GM23338 (cell line): Measurements from ENCODE around the gene PMP22. TPM values are rescaled to one million over a fixed set of nuclear protein-coding genes. Genes with fewer than 3 reads are reported as not detected.

Experiments used
- ATAC-seq: fragments of 200-7000 bp; cut with Tn5 transposase; 3 replicates; pipeline ENCODE4 v1.9.1; 2020
- DNase-seq: peaks from one replicate; pipeline ENCODE4 v3.0.0-alpha.2; 2015; ENCODE audit warnings: low spot score
- H2AFZ ChIP-seq: fragments of 200-600 bp; sonication (generic); 2 replicates; pipeline ENCODE4 v1.8.0; 2016; ENCODE audit warnings: antibody characterized with exemption, mild to moderate bottlenecking, moderate library complexity
- H3F3A ChIP-seq: fragments of 200-600 bp; sonication (generic); replicated peaks from 2 replicates; pipeline ENCODE4 v1.8.0; 2017; ENCODE audit warnings: antibody characterized with exemption, mixed run types, low read depth
- H3K27ac ChIP-seq: fragments of 200-600 bp; sonication (generic); 2 replicates; pipeline ENCODE4 v1.6.1; 2016; ENCODE audit warnings: low read depth
- H3K27me3 ChIP-seq: fragments of 200-600 bp; sonication (generic); 2 replicates; pipeline ENCODE4 v1.8.0; 2016; ENCODE audit warnings: mild to moderate bottlenecking, mixed run types, moderate library complexity; ENCODE audit not compliant: insufficient read depth
- H3K36me3 ChIP-seq: fragments of 200-600 bp; sonication (generic); 2 replicates; pipeline ENCODE4 v1.8.0; 2016; ENCODE audit warnings: mild to moderate bottlenecking; ENCODE audit not compliant: insufficient read depth
- H3K4me1 ChIP-seq: fragments of 200-600 bp; sonication (generic); 2 replicates; pipeline ENCODE4 v1.8.0; 2016; ENCODE audit warnings: mild to moderate bottlenecking, moderate library complexity; ENCODE audit not compliant: insufficient read depth
- H3K4me2 ChIP-seq: fragments of 200-600 bp; sonication (generic); 2 replicates; pipeline ENCODE4 v1.7.1; 2017; ENCODE audit warnings: mixed run types
- H3K4me3 ChIP-seq: fragments of 200-600 bp; sonication (generic); 2 replicates; pipeline ENCODE4 v1.6.1; 2016; ENCODE audit warnings: mixed run types
- H3K79me2 ChIP-seq: fragments of 200-600 bp; sonication (generic); replicated peaks from 2 replicates; pipeline ENCODE4 v1.8.0; 2017; ENCODE audit warnings: mild to moderate bottlenecking; ENCODE audit not compliant: insufficient read depth
- H3K9me2 ChIP-seq: fragments of 200-600 bp; sonication (generic); 2 replicates; pipeline ENCODE4 v1.8.0; 2017; ENCODE audit not compliant: insufficient read depth
- H4K20me1 ChIP-seq: fragments of 200-600 bp; sonication (generic); replicated peaks from 2 replicates; pipeline ENCODE4 v1.8.0; 2017; ENCODE audit warnings: mild to moderate bottlenecking; ENCODE audit not compliant: insufficient read depth
- H3K27ac Mint-ChIP-seq: 2 replicates; pipeline ENCODE4 v1.8.0; 2020; ENCODE audit warnings: inconsistent platforms, mild to moderate bottlenecking, moderate library complexity, mixed read lengths
- H3K27me3 Mint-ChIP-seq: 3 replicates; pipeline ENCODE4 v1.8.0; 2022; ENCODE audit warnings: low read depth, mild to moderate bottlenecking, moderate library complexity, mixed read lengths, inconsistent platforms; ENCODE audit not compliant: insufficient read depth, poor library complexity
- H3K36me3 Mint-ChIP-seq: 3 replicates; pipeline ENCODE4 v1.8.0; 2021; ENCODE audit warnings: low read depth, mild to moderate bottlenecking, inconsistent platforms, moderate library complexity, mixed read lengths
- H3K4me1 Mint-ChIP-seq: 3 replicates; pipeline ENCODE4 v1.8.0; 2020; ENCODE audit warnings: mild to moderate bottlenecking, inconsistent platforms, mixed read lengths
- H3K4me3 Mint-ChIP-seq: 3 replicates; pipeline ENCODE4 v1.8.0; 2021; ENCODE audit warnings: moderate library complexity, mild to moderate bottlenecking, inconsistent platforms, mixed read lengths
- H3K9me3 Mint-ChIP-seq: 3 replicates; pipeline ENCODE4 v1.8.0; 2020; ENCODE audit warnings: moderate library complexity, mild to moderate bottlenecking, inconsistent platforms, mixed read lengths
- CREB1 ChIP-seq: fragments of 250-450 bp; sonication (Bioruptor Pico); IDR thresholded peaks from 2 replicates; pipeline ENCODE4 v1.5.0; 2020; ENCODE audit warnings: low read depth, mild to moderate bottlenecking, moderate library complexity
- EZH2 ChIP-seq: fragments of 200-600 bp; sonication (generic); IDR thresholded peaks from one replicate; pipeline ENCODE4 v1.8.0; 2017; ENCODE audit warnings: antibody characterized with exemption, mild to moderate bottlenecking, low read depth; ENCODE audit not compliant: unreplicated experiment
- EZH2phosphoT487 ChIP-seq: fragments of 200-600 bp; sonication (generic); IDR thresholded peaks from one replicate; pipeline ENCODE4 v1.8.1; 2018; ENCODE audit warnings: antibody characterized with exemption; ENCODE audit not compliant: unreplicated experiment
- JUNB ChIP-seq: IDR thresholded peaks from one replicate; pipeline ENCODE4 v1.6.1; 2016; ENCODE audit warnings: antibody characterized with exemption; ENCODE audit not compliant: unreplicated experiment
- POLR2AphosphoS5 ChIP-seq: IDR thresholded peaks from 2 replicates; pipeline ENCODE4 v1.6.1; 2016; ENCODE audit warnings: antibody characterized with exemption, low read depth
- STAT1 ChIP-seq: IDR thresholded peaks from one replicate; pipeline ENCODE4 v1.6.1; 2016; ENCODE audit warnings: antibody characterized with exemption; ENCODE audit not compliant: unreplicated experiment
- ZNF114 ChIP-seq: fragments of 250-450 bp; sonication (Bioruptor Pico); IDR thresholded peaks from 2 replicates; pipeline ENCODE4 v1.5.0; 2020; ENCODE audit warnings: mild to moderate bottlenecking, moderate library complexity
- ZNF331 ChIP-seq: fragments of 250-450 bp; sonication (Bioruptor Pico); IDR thresholded peaks from 2 replicates; pipeline ENCODE4 v1.5.0; 2020; ENCODE audit warnings: low read depth, mild to moderate bottlenecking, moderate library complexity
- polyA plus RNA-seq: library from polyadenylated mRNA; unstranded; fragments of >200 nt; fragmentation: Nextera tagmentation; extraction: Ambion mirVana; gene quantifications from 2 replicates; pipeline ENCODE4 v1.2.1, GENCODE V29; 2016
- total RNA-seq: library from RNA; depleted of rRNA; stranded (reverse); fragments of >200 nt; shearing (Covaris generic); gene quantifications from 2 replicates; pipeline ENCODE4 v1.2.3, GENCODE V29; 2014
- TF ChIP-seq, protein P1 (sequence below): fragments of 250-450 bp; sonication (Bioruptor Pico); IDR thresholded peaks from 2 replicates; pipeline ENCODE4 v1.5.0; 2020; ENCODE audit warnings: mild to moderate bottlenecking, moderate library complexity
- TF ChIP-seq, protein P2 (sequence below): IDR thresholded peaks from 2 replicates; pipeline ENCODE4 v1.6.1; 2016; ENCODE audit warnings: antibody characterized with exemption
- TF ChIP-seq, protein P3 (sequence below): IDR thresholded peaks from one replicate; pipeline ENCODE4 v1.6.1; 2018; ENCODE audit warnings: antibody characterized with exemption; ENCODE audit not compliant: unreplicated experiment

PMP22 gene
- total and polyA plus RNA-seq, 2 experiments from 2014 or later: 1.2 to 2.2 TPM

DNA sequence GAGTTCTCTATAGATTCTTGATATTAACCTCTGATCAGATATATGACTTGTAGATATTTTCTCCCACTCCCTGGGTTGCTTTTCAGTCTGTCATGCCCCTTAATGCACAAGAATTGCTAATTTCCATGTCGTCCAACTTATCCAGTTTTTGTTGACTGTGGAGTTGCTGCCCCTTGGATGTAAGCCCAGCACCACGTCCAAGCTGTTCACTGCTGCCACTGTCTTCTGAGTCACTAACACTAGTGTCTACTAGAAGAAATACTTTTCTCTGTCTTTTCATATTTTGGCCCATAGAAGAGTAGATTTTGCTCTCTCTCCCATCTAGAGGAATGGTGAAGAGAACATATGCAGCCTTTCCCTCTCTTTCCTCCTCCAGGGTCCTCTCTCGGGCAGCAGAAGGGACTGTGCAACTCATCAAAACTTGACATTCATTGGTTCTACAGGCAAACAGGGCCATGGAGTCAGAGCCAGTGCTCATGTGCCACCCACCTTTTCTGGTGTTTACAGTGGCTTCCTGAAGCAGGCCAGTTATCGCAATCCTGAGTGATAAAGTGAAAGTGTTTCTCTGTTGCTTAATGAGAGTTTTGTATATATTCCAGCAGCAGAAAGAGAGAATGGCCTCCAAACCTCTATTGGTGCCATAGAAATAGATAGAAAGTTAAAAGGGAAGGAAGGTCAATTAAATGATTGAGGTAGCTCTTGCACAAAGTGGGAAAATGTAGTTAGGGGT lies 22.6 kb upstream of the PMP22 start:
- no peaks in the 10 kb centered on the region for H3K4me1 ChIP-seq
- ATAC-seq: no peak
- Mint-ChIP-seq H3K9me3 (no peaks in the 10 kb centered on the region; the same call in 1 of the 3 replicates), H3K4me3 (no peak overlapping the region), H3K27me3 (peaks cover 6% of the 10 kb centered on the region), H3K27ac (no peak overlapping the region), H3K36me3 (no peaks in the 10 kb centered on the region), H3K4me1 (peaks cover 9% of the 10 kb centered on the region; the same call in 2 of the 3 replicates)
- H3K79me2 ChIP-seq: no peaks in the 10 kb centered on the region
- no peaks in the 10 kb centered on the region for H3F3A ChIP-seq
- no peaks in the 10 kb centered on the region for H4K20me1 ChIP-seq
- no peak for DNase-seq
- peaks cover 8% of the 10 kb centered on the region for H3K9me2 ChIP-seq
- H2AFZ ChIP-seq: no peak overlapping the region
- no peak overlapping the region for H3K4me3 ChIP-seq
- no peaks in the 10 kb centered on the region for H3K36me3 ChIP-seq
- H3K4me2 ChIP-seq: no peak overlapping the region
- H3K27ac ChIP-seq: no peak overlapping the region
- no peaks in the 10 kb centered on the region for H3K27me3 ChIP-seq
- no peak for TF ChIP-seq STAT1

DNA sequence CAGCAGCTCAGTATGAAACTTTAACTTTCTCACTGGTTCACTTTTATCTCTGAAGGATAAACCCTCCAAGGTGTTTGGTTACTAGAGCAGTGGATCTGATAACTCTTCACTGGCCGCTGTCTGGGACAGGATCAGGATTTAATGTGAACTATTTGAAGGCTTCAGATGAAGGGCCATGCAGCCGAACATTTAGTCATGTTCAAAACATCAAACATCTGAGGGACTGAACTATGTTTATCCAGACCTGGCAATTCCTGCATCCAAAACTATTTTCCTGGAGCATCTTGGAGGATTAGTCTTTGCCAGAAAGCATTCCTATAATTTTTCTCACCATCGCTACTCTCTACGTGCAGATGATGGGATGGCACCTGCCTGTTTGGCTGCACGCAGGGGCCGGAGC lies 20.3 kb upstream of the PMP22 start:
- H3K27me3 ChIP-seq: no peaks in the 10 kb centered on the region
- no peaks in the 10 kb centered on the region for H3K36me3 ChIP-seq
- H3K4me1 Mint-ChIP-seq: no peaks in the 10 kb centered on the region
- H3K36me3 Mint-ChIP-seq: no peaks in the 10 kb centered on the region
- H3F3A ChIP-seq: no peaks in the 10 kb centered on the region
- no peaks in the 10 kb centered on the region for H3K9me2 ChIP-seq
- no peak overlapping the region for H3K27ac Mint-ChIP-seq
- no peak overlapping the region for H3K4me2 ChIP-seq
- no peak overlapping the region for H2AFZ ChIP-seq
- H3K79me2 ChIP-seq: no peaks in the 10 kb centered on the region
- H3K27ac ChIP-seq: no peak overlapping the region
- H3K4me1 ChIP-seq: no peaks in the 10 kb centered on the region
- H3K27me3 Mint-ChIP-seq: peaks cover 6% of the 10 kb centered on the region
- DNase-seq: no peak
- no peak overlapping the region for H3K4me3 Mint-ChIP-seq
- no peaks in the 10 kb centered on the region for H4K20me1 ChIP-seq
- no peaks in the 10 kb centered on the region; the same call in 2 of the 3 replicates for H3K9me3 Mint-ChIP-seq
- no peak for ATAC-seq
- H3K4me3 ChIP-seq: no peak overlapping the region
- TF ChIP-seq STAT1 (no peak), ZNF331 (CRISPR knock-in tag) (no peak), CREB1 (CRISPR knock-in tag) (no peak), EZH2phosphoT487 (no peak), EZH2 (no peak), JUNB (no peak), ZNF114 (no peak), POLR2AphosphoS5 (no peak)
- TF ChIP-seq, protein P1, sequence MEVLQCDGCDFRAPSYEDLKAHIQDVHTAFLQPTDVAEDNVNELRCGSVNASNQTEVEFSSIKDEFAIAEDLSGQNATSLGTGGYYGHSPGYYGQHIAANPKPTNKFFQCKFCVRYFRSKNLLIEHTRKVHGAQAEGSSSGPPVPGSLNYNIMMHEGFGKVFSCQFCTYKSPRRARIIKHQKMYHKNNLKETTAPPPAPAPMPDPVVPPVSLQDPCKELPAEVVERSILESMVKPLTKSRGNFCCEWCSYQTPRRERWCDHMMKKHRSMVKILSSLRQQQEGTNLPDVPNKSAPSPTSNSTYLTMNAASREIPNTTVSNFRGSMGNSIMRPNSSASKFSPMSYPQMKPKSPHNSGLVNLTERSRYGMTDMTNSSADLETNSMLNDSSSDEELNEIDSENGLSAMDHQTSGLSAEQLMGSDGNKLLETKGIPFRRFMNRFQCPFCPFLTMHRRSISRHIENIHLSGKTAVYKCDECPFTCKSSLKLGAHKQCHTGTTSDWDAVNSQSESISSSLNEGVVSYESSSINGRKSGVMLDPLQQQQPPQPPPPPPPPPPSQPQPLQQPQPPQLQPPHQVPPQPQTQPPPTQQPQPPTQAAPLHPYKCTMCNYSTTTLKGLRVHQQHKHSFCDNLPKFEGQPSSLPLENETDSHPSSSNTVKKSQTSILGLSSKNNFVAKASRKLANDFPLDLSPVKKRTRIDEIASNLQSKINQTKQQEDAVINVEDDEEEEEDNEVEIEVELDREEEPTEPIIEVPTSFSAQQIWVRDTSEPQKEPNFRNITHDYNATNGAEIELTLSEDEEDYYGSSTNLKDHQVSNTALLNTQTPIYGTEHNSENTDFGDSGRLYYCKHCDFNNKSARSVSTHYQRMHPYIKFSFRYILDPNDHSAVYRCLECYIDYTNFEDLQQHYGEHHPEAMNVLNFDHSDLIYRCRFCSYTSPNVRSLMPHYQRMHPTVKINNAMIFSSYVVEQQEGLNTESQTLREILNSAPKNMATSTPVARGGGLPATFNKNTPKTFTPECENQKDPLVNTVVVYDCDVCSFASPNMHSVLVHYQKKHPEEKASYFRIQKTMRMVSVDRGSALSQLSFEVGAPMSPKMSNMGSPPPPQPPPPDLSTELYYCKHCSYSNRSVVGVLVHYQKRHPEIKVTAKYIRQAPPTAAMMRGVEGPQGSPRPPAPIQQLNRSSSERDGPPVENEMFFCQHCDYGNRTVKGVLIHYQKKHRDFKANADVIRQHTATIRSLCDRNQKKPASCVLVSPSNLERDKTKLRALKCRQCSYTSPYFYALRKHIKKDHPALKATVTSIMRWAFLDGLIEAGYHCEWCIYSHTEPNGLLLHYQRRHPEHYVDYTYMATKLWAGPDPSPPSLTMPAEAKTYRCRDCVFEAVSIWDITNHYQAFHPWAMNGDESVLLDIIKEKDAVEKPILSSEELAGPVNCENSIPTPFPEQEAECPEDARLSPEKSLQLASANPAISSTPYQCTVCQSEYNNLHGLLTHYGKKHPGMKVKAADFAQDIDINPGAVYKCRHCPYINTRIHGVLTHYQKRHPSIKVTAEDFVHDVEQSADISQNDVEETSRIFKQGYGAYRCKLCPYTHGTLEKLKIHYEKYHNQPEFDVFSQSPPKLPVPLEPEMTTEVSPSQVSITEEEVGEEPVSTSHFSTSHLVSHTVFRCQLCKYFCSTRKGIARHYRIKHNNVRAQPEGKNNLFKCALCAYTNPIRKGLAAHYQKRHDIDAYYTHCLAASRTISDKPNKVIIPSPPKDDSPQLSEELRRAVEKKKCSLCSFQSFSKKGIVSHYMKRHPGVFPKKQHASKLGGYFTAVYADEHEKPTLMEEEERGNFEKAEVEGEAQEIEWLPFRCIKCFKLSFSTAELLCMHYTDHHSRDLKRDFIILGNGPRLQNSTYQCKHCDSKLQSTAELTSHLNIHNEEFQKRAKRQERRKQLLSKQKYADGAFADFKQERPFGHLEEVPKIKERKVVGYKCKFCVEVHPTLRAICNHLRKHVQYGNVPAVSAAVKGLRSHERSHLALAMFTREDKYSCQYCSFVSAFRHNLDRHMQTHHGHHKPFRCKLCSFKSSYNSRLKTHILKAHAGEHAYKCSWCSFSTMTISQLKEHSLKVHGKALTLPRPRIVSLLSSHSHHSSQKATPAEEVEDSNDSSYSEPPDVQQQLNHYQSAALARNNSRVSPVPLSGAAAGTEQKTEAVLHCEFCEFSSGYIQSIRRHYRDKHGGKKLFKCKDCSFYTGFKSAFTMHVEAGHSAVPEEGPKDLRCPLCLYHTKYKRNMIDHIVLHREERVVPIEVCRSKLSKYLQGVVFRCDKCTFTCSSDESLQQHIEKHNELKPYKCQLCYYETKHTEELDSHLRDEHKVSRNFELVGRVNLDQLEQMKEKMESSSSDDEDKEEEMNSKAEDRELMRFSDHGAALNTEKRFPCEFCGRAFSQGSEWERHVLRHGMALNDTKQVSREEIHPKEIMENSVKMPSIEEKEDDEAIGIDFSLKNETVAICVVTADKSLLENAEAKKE (CRISPR knock-in tag): no peak
- TF ChIP-seq, protein P2, sequence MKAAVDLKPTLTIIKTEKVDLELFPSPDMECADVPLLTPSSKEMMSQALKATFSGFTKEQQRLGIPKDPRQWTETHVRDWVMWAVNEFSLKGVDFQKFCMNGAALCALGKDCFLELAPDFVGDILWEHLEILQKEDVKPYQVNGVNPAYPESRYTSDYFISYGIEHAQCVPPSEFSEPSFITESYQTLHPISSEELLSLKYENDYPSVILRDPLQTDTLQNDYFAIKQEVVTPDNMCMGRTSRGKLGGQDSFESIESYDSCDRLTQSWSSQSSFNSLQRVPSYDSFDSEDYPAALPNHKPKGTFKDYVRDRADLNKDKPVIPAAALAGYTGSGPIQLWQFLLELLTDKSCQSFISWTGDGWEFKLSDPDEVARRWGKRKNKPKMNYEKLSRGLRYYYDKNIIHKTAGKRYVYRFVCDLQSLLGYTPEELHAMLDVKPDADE: no peak
- TF ChIP-seq, protein P3, sequence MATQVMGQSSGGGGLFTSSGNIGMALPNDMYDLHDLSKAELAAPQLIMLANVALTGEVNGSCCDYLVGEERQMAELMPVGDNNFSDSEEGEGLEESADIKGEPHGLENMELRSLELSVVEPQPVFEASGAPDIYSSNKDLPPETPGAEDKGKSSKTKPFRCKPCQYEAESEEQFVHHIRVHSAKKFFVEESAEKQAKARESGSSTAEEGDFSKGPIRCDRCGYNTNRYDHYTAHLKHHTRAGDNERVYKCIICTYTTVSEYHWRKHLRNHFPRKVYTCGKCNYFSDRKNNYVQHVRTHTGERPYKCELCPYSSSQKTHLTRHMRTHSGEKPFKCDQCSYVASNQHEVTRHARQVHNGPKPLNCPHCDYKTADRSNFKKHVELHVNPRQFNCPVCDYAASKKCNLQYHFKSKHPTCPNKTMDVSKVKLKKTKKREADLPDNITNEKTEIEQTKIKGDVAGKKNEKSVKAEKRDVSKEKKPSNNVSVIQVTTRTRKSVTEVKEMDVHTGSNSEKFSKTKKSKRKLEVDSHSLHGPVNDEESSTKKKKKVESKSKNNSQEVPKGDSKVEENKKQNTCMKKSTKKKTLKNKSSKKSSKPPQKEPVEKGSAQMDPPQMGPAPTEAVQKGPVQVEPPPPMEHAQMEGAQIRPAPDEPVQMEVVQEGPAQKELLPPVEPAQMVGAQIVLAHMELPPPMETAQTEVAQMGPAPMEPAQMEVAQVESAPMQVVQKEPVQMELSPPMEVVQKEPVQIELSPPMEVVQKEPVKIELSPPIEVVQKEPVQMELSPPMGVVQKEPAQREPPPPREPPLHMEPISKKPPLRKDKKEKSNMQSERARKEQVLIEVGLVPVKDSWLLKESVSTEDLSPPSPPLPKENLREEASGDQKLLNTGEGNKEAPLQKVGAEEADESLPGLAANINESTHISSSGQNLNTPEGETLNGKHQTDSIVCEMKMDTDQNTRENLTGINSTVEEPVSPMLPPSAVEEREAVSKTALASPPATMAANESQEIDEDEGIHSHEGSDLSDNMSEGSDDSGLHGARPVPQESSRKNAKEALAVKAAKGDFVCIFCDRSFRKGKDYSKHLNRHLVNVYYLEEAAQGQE: no peak
